NCI-H2196 (cell line): ENCODE data around the gene TMEM151A.
"Not testable (repeated sequence)": the region's sequence is repeated elsewhere in the genome, so short reads cannot be mapped to it uniquely, and the experiment has no call there.

ENCODE experiments used
- DNase-seq: peaks from one replicate; lab custom pipeline; 2025; ENCODE audit not compliant: unreplicated experiment; lab: John Stamatoyannopoulos, UW

TMEM151A gene

GRCh38 chr11:66320289-66320688, 28.6 kb downstream of the TMEM151A start:
- not testable (repeated sequence) for DNase-seq

- not testable (repeated sequence) for DNase-seq
Measured at GRCh38 chr11:66320748-66321147, 29.1 kb downstream of the TMEM151A start.

DNA sequence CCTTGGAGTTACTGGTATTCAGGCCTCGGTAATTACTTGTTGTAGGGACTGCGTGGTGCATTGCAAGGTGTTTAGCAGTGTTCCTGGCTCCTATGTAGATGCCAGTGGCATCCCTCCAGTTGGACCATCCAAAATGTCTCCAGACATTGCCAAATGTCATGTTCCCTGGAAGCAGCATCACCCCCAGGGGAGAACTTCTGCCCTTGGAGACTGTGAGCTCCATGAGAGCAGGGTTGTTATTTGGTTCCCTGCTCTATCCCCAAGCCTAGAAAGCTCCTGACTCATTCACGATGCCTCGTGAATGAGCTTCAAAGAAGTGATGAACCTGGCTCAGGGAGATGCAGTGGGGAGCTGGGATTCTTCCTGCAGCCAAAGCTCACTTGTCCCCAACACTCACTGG, 29.9 kb downstream of the TMEM151A start:
- no peak for DNase-seq

DNA sequence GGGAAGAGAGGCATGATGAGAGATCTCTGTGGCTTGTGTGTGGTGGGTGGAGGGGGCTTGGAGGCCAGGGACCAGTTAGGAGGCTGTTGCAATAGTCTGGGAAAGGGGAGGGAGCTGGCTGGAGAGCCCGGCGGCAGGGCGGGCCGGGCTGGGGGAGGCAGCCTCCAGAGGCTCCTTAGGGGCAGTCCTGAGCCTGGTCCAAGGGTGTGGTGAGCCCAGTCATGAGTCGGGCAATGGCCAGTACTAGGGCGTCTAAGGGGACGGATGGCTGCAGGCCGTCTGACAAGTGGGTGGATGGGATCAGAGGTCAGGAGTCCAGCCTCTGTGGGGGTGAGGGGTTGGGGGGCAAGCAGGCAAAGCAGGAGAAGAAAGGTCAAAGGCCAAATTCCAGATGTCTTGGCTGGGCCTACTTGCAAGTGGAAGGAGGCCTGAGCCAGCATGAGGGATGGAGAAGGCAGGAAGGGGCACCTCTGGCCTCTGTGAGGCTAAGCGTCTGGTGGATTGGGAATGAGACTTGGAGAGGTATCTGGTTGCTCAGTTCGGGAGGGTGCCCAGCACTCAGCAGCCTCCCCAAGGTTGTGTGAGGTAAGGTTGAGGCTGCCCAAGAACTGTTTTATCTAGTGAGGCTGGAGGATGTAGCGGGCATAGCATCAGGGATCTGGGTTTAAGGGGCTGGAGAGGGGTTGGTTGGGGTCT, 31.2 kb downstream of the TMEM151A start:
- DNase-seq, result no peak

- DNase-seq, result no peak
Measured at GRCh38 chr11:66323684-66324083, 32.0 kb downstream of the TMEM151A start.

GRCh38 chr11:66324664-66325063, 33.0 kb downstream of the TMEM151A start:
- no peak for DNase-seq

GRCh38 chr11:66325263-66325671, 33.6 kb downstream of the TMEM151A start:
- DNase-seq, result no peak

DNA sequence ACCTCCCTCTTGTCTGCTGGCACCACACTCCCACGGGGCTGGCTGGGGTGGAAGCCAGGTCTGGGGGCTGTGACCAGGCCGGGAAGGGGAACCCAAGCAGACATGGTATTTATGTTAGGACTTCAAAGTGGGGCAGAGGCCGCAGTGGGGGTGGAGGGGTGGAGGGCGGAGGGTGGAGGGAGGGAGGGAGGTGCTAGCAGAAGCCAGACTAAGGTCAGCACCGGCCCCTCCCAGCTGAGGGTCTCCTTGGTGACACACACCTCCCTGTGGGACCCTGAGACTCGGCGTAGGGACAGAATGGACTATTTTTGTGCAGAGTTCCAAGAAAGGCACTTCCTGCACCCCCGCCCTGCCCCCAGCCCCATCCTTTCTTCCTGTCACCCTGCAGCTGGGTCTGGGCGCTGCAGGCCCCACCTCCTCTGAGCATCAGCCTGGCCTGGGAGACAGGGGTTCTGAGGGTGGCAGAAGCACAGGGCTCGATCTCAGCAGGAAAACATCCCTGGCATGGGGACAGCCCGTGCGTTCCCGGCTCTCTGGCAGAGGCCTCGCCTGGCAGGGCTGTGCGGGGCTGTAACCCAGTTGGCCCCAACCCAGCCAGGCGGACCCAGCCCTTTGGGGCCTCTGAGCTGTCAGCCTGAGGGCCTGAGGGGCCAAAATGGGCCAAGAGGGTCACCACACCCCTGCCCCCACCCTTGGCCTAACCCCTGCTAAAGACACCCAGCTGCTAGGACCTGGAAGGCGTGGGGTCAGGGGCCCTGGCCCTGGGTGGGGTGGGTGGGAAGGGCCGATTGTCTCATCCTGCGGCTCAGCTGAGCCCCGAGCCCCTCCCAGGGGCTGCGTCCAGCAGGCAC, 34.8 kb downstream of the TMEM151A start:
- no peak for DNase-seq

DNA sequence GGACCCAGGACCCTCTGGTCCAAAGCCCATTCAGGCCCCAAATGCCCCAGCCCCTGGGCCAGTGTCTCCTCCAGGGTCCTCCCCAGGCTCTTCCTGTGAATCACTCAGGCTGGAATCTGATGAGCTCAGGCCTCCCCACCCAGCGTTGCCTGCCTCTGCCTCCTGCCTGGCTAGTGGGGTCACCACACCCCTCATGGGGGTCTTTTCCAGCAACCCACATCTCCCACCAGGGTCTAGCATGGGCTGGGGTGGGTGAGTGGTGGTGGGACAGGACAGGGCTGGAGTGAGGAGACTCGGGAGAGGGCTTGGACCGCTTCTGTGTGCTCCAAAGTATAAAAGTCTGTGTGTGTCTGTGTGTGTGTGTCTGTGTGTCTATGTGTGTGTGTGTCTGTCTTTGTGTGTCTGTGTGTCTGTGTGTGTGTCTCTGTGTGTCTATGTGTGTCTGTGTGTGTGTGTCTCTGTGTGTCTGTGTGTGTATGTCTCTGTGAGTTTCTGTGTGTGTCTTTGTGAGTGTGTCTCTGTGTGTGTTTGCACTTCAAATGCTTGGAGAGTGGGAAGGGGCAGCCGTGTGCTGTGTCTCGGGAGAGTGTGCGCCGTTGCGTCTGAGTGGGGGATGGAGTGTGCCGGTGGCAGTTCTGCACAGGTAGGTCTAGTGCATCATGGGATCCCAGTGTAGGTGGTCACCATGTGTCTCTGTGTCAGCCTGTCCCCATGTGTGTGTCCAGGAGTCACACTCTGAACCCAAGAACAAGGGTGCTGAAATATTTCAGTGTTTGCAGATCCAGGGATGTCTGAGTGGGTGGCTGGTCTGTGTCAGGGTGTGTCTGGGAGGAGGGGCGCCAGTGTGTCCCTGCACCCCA, 35.7 kb downstream of the TMEM151A start:
- no peak for DNase-seq

DNA sequence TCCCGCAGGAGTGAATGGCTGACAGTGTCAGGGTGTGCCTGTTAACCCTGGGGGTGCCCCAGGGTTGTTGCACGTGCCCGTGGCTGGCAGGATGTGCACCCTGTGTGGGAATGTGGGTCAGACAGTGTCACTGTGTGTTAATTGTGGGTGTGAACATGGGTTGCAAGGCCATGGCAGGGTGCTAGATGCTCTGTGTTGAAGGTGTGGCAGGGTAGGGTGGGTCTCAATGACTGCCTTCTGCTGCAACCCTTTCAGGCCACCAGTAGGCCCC, 36.3 kb downstream of the TMEM151A start:
- no peak for DNase-seq

DNA sequence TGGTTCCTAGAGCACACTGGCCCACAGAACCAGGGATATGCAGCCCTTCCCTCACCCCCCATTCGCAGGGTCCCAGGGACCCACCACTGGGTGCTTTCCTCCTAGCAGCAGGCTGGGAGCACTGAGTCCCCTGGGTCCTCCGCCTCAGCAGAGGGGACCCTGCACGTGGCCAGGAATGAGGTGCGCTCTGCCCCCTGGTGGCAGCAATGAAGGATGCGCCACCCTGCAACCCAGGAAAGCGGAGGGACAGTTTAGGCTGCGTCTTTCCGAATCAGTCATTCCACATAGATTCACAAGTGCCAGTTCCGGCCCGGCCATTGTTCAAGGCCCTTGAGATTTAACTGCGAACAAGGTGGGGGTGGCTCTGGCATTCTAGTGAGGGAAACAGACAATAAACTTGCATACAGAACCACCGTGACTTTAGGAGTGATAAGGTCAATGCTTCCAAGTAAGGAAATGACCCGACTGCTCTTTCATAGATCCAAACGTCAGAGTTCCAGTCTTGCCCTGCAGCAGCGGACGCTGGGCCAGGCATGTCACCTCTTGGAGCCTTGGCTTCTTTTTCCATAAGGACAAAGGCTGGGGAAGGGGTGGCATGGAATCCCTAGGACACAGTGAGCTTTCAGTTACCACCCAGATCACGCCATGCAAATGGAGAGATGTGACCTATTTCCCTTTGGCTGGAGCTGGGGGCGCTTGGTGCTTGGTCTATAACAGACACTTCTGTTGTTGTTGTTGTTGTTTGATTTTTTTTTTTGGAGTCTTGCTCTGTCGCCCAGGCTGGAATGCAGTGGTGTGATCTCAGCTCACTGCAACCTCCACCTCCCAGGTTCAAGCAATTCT, 36.8 kb downstream of the TMEM151A start:
- peak; percentile 69 for DNase-seq

GRCh38 chr11:66329165-66329673, 37.5 kb downstream of the TMEM151A start:
- no peak for DNase-seq

- DNase-seq, result no peak
Measured at GRCh38 chr11:66330931-66331330, 39.2 kb downstream of the TMEM151A start.

DNA sequence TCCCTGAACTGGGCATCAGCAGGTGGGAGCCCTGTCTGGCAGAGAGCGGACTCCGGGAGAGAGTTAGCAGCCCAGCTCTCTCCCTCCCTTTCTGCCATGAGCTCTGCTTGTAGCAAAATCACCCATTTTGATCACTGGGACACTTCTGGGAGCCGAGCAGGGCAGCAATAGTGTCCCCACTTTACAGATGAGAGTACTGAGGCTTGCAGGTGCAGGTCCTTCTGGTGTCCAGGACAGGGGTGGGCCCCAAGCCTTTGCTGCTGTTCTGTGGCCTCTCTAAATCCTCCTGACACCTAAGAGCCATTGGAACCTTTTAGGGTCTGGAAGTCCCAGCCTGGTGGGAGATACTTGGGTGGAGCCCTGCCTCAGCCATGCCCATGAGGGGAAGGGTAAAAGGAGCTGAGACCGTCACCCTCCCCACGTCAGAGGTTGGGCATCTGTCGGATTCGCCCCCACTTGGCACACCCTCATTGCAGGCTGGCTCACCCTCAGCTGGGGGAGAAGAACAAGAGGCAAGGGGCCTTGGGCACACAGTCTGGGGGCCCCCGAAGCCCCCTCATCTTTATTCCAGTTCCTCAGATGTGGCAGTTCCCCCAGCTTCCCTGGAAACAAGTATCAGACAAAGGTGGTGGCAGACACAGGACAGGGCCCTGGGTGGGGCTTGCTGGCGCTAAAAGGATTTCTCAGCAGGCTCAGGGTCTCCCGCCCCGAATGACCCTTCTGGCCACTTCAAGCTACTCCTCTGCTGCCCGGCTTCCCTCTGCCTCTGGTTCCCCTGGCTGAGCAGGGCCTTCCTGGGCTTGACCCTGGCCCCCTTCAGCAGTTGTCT, 40.1 kb downstream of the TMEM151A start:
- no peak for DNase-seq

DNA sequence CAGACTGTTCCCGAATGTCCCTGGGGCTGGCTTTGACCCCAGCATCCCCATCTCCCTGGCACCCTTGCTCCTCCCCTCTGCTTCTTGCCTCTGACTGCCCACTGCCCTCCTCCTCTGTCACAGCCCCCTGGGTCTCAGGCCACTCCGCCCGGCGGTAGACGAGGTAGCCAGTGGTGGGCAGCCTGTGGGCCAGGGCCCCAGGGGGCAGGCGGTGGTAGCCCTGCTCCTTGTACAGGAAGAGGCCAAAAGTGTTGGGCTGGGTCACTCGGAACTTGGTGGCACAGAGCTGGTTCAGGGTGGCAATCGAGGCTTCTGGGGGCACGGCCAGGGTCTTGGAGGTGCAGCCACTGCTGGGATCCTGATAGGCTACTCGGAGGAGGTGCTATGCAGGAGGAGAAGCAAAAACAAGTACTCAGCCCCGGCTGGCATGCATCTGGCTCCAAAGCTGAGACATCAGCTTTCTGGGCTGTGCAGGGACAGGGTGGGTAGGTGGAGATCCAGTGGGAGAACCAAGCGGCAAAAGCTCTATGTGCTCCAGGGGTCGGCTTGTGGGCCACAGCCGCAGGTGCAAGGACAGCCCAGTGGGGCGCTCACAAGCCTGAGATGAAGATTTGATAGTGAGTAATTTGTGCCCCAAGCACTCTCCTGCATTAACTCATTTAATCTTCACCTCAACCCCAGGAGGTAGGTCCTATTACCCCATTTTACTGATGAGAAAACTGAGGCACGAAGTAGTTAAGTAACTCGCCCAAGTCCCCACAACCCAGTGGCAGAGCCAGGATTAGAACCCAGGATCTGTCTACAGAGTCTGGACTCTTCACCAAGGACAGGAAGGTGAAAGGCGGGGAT, 40.9 kb downstream of the TMEM151A start:
- DNase-seq, result no peak

- DNase-seq, result no peak
Measured at GRCh38 chr11:66333220-66333877, 41.7 kb downstream of the TMEM151A start.

- DNase-seq, result no peak
Measured at GRCh38 chr11:66333896-66334604, 42.4 kb downstream of the TMEM151A start.
